Stimulated activated CD8-positive, alpha-beta memory T cell treated with anti-CD3 and anti-CD28 coated beads, Interleukin-2, amount 100 ng/mL, for 48 hours (primary cell): ENCODE results near the gene CHAD.

Source experiments
- DNase-seq, 2 donors: peaks; one replicate each; pipeline ENCODE4 v3.0.0-alpha.2; 2020; ENCODE audit warnings: low read depth in 2 of 2

CHAD gene

GRCh38 chr17:50468304-50469207, at the start of gene CHAD:
CHAD (minus strand) TSS chr17:50468880; CDS start chr17:50468813, 67 bp downstream.
- DNase-seq: no peak

GRCh38 chr17:50517504-50518383, 49.1 kb upstream of the CHAD start:
- DNase-seq: no peak

GRCh38 chr17:50517011-50517410, 48.3 kb upstream of the CHAD start:
- DNase-seq: no peak

GRCh38 chr17:50514936-50515702, 46.4 kb upstream of the CHAD start:
- no peak for DNase-seq

- no peak for DNase-seq
Observed at GRCh38 chr17:50514388-50514787, 45.7 kb upstream of the CHAD start.

GRCh38 chr17:50513495-50513894, 44.8 kb upstream of the CHAD start:
- no peak for DNase-seq

GRCh38 chr17:50511058-50511457, 42.4 kb upstream of the CHAD start:
- peak in 1 of 2 donors; percentile 34 for DNase-seq

- DNase-seq: no peak
Observed at GRCh38 chr17:50508573-50509460, 40.1 kb upstream of the CHAD start.

GRCh38 chr17:50507871-50508572, 39.3 kb upstream of the CHAD start, which contains the start of gene MYCBPAP:
MYCBPAP (plus strand) TSS chr17:50508439; CDS start chr17:50508675, 236 bp downstream.
- peak; percentile 56 to 79 for DNase-seq

GRCh38 chr17:50506298-50506697, 37.6 kb upstream of the CHAD start:
- no peak for DNase-seq

- no peak for DNase-seq
Observed at GRCh38 chr17:50505591-50506130, 37.0 kb upstream of the CHAD start.

- no peak for DNase-seq
Observed at GRCh38 chr17:50502301-50502990, 33.8 kb upstream of the CHAD start.

GRCh38 chr17:50501054-50501453, 32.4 kb upstream of the CHAD start:
- DNase-seq: no peak

GRCh38 chr17:50499721-50500120, 31.0 kb upstream of the CHAD start:
- no peak for DNase-seq

GRCh38 chr17:50499270-50499669, 30.6 kb upstream of the CHAD start:
- no peak for DNase-seq

GRCh38 chr17:50498021-50498874, 29.6 kb upstream of the CHAD start:
- no peak for DNase-seq

- no peak for DNase-seq
Observed at GRCh38 chr17:50495918-50496317, 27.2 kb upstream of the CHAD start.

GRCh38 chr17:50495217-50495823, 26.6 kb upstream of the CHAD start:
- DNase-seq: no peak
